Measurements from ENCODE around the gene ULK4.

DNA sequence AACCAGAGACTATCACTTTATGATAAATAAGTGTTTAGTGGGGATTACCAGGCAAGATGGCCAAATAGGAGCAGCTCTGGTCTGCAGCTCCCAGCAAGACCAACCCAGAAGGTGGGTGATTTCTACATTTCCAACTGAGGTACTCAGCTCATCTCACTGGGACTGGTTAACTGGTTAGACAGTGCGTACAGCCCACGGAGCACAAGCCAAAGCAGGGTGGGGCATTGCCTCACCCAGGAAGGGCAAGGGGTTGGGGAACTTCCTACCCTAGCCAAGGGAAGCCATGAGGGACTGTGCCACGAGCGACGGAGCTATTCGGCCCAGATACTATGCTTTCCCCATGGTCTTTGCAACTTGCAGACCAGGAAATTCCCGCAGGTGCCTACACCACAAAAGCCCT lies 591.6 kb downstream of the ULK4 start:
- TF ChIP-seq, protein P1, sequence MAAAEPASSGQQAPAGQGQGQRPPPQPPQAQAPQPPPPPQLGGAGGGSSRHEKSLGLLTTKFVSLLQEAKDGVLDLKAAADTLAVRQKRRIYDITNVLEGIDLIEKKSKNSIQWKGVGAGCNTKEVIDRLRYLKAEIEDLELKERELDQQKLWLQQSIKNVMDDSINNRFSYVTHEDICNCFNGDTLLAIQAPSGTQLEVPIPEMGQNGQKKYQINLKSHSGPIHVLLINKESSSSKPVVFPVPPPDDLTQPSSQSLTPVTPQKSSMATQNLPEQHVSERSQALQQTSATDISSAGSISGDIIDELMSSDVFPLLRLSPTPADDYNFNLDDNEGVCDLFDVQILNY (CRISPR knock-in tag; IDR thresholded peaks at IDR 0.05), result no peak
- TF ChIP-seq, protein P2, sequence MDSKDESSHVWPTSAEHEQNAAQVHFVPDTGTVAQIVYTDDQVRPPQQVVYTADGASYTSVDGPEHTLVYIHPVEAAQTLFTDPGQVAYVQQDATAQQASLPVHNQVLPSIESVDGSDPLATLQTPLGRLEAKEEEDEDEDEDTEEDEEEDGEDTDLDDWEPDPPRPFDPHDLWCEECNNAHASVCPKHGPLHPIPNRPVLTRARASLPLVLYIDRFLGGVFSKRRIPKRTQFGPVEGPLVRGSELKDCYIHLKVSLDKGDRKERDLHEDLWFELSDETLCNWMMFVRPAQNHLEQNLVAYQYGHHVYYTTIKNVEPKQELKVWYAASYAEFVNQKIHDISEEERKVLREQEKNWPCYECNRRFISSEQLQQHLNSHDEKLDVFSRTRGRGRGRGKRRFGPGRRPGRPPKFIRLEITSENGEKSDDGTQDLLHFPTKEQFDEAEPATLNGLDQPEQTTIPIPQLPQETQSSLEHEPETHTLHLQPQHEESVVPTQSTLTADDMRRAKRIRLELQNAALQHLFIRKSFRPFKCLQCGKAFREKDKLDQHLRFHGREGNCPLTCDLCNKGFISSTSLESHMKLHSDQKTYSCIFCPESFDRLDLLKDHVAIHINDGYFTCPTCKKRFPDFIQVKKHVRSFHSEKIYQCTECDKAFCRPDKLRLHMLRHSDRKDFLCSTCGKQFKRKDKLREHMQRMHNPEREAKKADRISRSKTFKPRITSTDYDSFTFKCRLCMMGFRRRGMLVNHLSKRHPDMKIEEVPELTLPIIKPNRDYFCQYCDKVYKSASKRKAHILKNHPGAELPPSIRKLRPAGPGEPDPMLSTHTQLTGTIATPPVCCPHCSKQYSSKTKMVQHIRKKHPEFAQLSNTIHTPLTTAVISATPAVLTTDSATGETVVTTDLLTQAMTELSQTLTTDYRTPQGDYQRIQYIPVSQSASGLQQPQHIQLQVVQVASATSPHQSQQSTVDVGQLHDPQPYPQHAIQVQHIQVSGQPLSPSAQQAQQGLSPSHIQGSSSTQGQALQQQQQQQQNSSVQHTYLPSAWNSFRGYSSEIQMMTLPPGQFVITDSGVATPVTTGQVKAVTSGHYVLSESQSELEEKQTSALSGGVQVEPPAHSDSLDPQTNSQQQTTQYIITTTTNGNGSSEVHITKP (IDR thresholded peaks at IDR 0.05; ENCODE audit: partially characterized antibody), result no peak
- no peak for TF ChIP-seq EZH2 (IDR thresholded peaks at IDR 0.05; ENCODE audit: borderline replicate concordance, low read depth, low read length)

Data from K562 (cell line).